Gastroesophageal sphincter (tissue), 4 donors: ENCODE data around the gene PDE8B. TPM values are rescaled to one million over a fixed set of nuclear protein-coding genes. Genes with fewer than 3 reads are reported as not detected.
A peak's percentile ranks its signal among the peaks of the same experiment; 100 is the strongest.

Experiments
- ATAC-seq: fragments of 150-250 bp; one replicate; pipeline ENCODE4 v1.9.1; 2016; ENCODE audit warnings: mild to moderate bottlenecking, moderate library complexity
- H3K27ac ChIP-seq, 4 donors: fragments of 200-600 bp; sonication (generic) in 3 of 4; 1 replicate in 3 of 4; 2 replicates in 1 of 4; pipeline ENCODE4 v1.5.1; 2016 to 2019
- H3K27me3 ChIP-seq: fragments of 200-600 bp; sonication (generic); one replicate; pipeline ENCODE4 v1.5.1; 2019
- H3K36me3 ChIP-seq, 2 donors: fragments of 200-600 bp; sonication (generic); one replicate each; pipeline ENCODE4 v1.5.1; 2019; ENCODE audit warnings: control low read depth in 1 of 2
- H3K4me1 ChIP-seq, 3 donors: fragments of 200-600 bp; sonication (generic); 1 replicate in 2 of 3; 2 replicates in 1 of 3; pipeline ENCODE4 v1.5.1; 2016 to 2019; ENCODE audit warnings: control low read depth in 2 of 3
- H3K4me3 ChIP-seq, 2 donors: fragments of 200-600 bp; sonication (generic); one replicate each; pipeline ENCODE4 v1.5.1; 2019; ENCODE audit warnings: mild to moderate bottlenecking in 1 of 2, moderate library complexity in 1 of 2
- H3K9me3 ChIP-seq, 3 donors: fragments of 200-600 bp; sonication (generic); one replicate each; pipeline ENCODE4 v1.5.1; 2017 to 2019; ENCODE audit warnings: control low read depth in 2 of 3
- CTCF ChIP-seq, 4 experiments: fragments of 200-600 bp in 2 of 4; fragments of 450-650 bp in 2 of 4; sonication (generic) in 1 of 4; IDR thresholded peaks; one replicate each; pipeline ENCODE4 v1.5.1; 2017 to 2019; ENCODE audit warnings: antibody characterized with exemption in 4 of 4, mild to moderate bottlenecking in 2 of 4, moderate library complexity in 2 of 4
- EP300 ChIP-seq: sonication (generic); formaldehyde crosslinking; IDR thresholded peaks from one replicate; pipeline ENCODE4 v1.6.1; 2017; ENCODE audit warnings: antibody characterized with exemption, mild to moderate bottlenecking
- POLR2A ChIP-seq, 2 donors: fragments of 450-650 bp; IDR thresholded peaks; one replicate each; pipeline ENCODE4 v1.6.1; 2017; ENCODE audit warnings: antibody characterized with exemption in 2 of 2, mild to moderate bottlenecking in 2 of 2, moderate library complexity in 1 of 2
- POLR2AphosphoS5 ChIP-seq: sonication (generic); formaldehyde crosslinking; IDR thresholded peaks from one replicate; pipeline ENCODE4 v1.6.1; 2017; ENCODE audit warnings: antibody characterized with exemption
- WGBS, 2 donors: methylation state at CpG; one replicate each; pipeline ENCODE4 v1.1.5; 2018; ENCODE audit warnings: low coverage in 1 of 2; 5-methylcytosine and 5-hydroxymethylcytosine counted together
- total RNA-seq, 4 donors: library from RNA; depleted of rRNA; stranded (reverse); fragments of >200 nt; gene quantifications; one replicate each; pipeline ENCODE4 v1.1.0, GENCODE V29; 2016

Gene PDE8B
- total RNA-seq, 4 donors from 2014 or later, result 0.96 to 11.0 (median 2.3) TPM

- Histone ChIP-seq H3K9me3 (no peaks in the 10 kb centered on the region), H3K27ac (no peak overlapping the region), H3K4me1 (no peaks in the 10 kb centered on the region), H3K27me3 (no peaks in the 10 kb centered on the region), H3K36me3 (no peaks in the 10 kb centered on the region), H3K4me3 (no peak overlapping the region)
- WGBS, 2 donors, result 35% methylated on average over 2 of the region's 2 CpGs; no CpG with 5 or more reads in 1 of the 2 donors
- no peak for TF ChIP-seq EP300
- no peak for TF ChIP-seq POLR2AphosphoS5
- TF ChIP-seq POLR2A (IDR thresholded peaks at IDR 0.05), result no peak
- no peak for TF ChIP-seq CTCF (IDR thresholded peaks at IDR 0.05)
- ATAC-seq, result no peak
These were observed 179.3 kb downstream of the PDE8B start for GRCh38 chr5:77389746-77390145.

- WGBS, 2 donors, result 56 to 68% methylated on average over 3 of the region's 3 CpGs
- no peak for ATAC-seq
- no peaks in the 10 kb centered on the region for H3K4me1 ChIP-seq
- no peaks in the 10 kb centered on the region for H3K36me3 ChIP-seq
- no peak for TF ChIP-seq CTCF (IDR thresholded peaks at IDR 0.05)
- no peak for TF ChIP-seq EP300
- TF ChIP-seq POLR2AphosphoS5, result no peak
- no peak for TF ChIP-seq POLR2A (IDR thresholded peaks at IDR 0.05)
- H3K27me3 ChIP-seq, result no peaks in the 10 kb centered on the region
- H3K4me3 ChIP-seq, result no peak overlapping the region
- H3K9me3 ChIP-seq, result no peaks in the 10 kb centered on the region
- no peak overlapping the region for H3K27ac ChIP-seq
These were observed 179.7 kb downstream of the PDE8B start for GRCh38 chr5:77390221-77390620.

GRCh38 chr5:77390795-77391194 is 180.3 kb downstream of the PDE8B start:
- ATAC-seq, result peak; percentile 34
- no peaks in the 10 kb centered on the region for H3K27me3 ChIP-seq
- TF ChIP-seq CTCF (IDR thresholded peaks at IDR 0.05) (no peak), POLR2A (IDR thresholded peaks at IDR 0.05) (no peak), EP300 (no peak), POLR2AphosphoS5 (no peak)
- 67 to 75% methylated on average over 1 to 2 of the region's 2 CpGs for WGBS, 2 donors
- no peaks in the 10 kb centered on the region for H3K4me1 ChIP-seq
- no peak overlapping the region for H3K4me3 ChIP-seq
- no peaks in the 10 kb centered on the region for H3K9me3 ChIP-seq
- H3K36me3 ChIP-seq, result no peaks in the 10 kb centered on the region
- no peak overlapping the region for H3K27ac ChIP-seq

GRCh38 chr5:77391240-77391765 is 180.8 kb downstream of the PDE8B start:
- Histone ChIP-seq H3K27me3 (no peaks in the 10 kb centered on the region), H3K9me3 (no peaks in the 10 kb centered on the region), H3K4me1 (no peaks in the 10 kb centered on the region), H3K27ac (no peak overlapping the region), H3K36me3 (no peaks in the 10 kb centered on the region), H3K4me3 (no peak overlapping the region)
- no peak for ATAC-seq
- no peak for TF ChIP-seq POLR2A (IDR thresholded peaks at IDR 0.05)
- 96 to 100% methylated on average over 4 to 10 of the region's 10 CpGs for WGBS, 2 donors

GRCh38 chr5:77394064-77394715 is 183.7 kb downstream of the PDE8B start:
- TF ChIP-seq POLR2AphosphoS5 (no peak), CTCF (IDR thresholded peaks at IDR 0.05) (no peak), POLR2A (IDR thresholded peaks at IDR 0.05) (no peak), EP300 (no peak)
- no peaks in the 10 kb centered on the region for H3K9me3 ChIP-seq
- no peaks in the 10 kb centered on the region for H3K27me3 ChIP-seq
- WGBS, 2 donors, result 59 to 84% methylated on average over 3 of the region's 3 CpGs
- H3K4me3 ChIP-seq, result no peak overlapping the region
- H3K36me3 ChIP-seq, result no peaks in the 10 kb centered on the region
- no peak for ATAC-seq
- H3K27ac ChIP-seq, result no peak overlapping the region
- no peaks in the 10 kb centered on the region for H3K4me1 ChIP-seq
